GM19467 (cell line): ENCODE measurements around the gene SHISAL2A.

Experiments
- ATAC-seq: cut with Tn5 transposase; IDR thresholded peaks from one replicate; pipeline ENCODE4 v1.9.1; 2021; ENCODE audit warnings: mild to moderate bottlenecking, moderate library complexity; ENCODE audit not compliant: unreplicated experiment

The SHISAL2A gene

GRCh38 chr1:52632732-52633290 is at the start of gene SHISAL2A:
Gene SHISAL2A (plus strand): TSS chr1:52633168. CDS start chr1:52633494, 326 bp downstream.
- ATAC-seq, result no peak

- no peak for ATAC-seq
These were observed 47.5 kb upstream of the SHISAL2A start for GRCh38 chr1:52585474-52585873.

- ATAC-seq, result no peak
These were observed 44.9 kb upstream of the SHISAL2A start for GRCh38 chr1:52588027-52588426.

GRCh38 chr1:52588535-52588934 is 44.4 kb upstream of the SHISAL2A start:
- no peak for ATAC-seq

- no peak for ATAC-seq
These were observed 42.7 kb upstream of the SHISAL2A start for GRCh38 chr1:52590266-52590665.

GRCh38 chr1:52592637-52593323 is 40.2 kb upstream of the SHISAL2A start:
- ATAC-seq, result no peak

- no peak for ATAC-seq
These were observed 39.5 kb upstream of the SHISAL2A start for GRCh38 chr1:52593495-52593894.

- ATAC-seq, result no peak
These were observed 37.9 kb upstream of the SHISAL2A start for GRCh38 chr1:52595061-52595460.

GRCh38 chr1:52597912-52598311 is 35.1 kb upstream of the SHISAL2A start:
- no peak for ATAC-seq

- no peak for ATAC-seq
These were observed 34.2 kb upstream of the SHISAL2A start for GRCh38 chr1:52598729-52599128.

GRCh38 chr1:52599236-52599635 is 33.7 kb upstream of the SHISAL2A start:
- no peak for ATAC-seq

- ATAC-seq, result no peak
These were observed 32.3 kb upstream of the SHISAL2A start for GRCh38 chr1:52600533-52601179.

GRCh38 chr1:52601519-52601918 is 31.4 kb upstream of the SHISAL2A start:
- no peak for ATAC-seq

GRCh38 chr1:52601991-52602855 is 30.7 kb upstream of the SHISAL2A start, which contains the start of gene GPX7:
Gene GPX7 (plus strand): TSS chr1:52602371. CDS start chr1:52602410, 39 bp downstream.
- ATAC-seq, result no peak

- no peak for ATAC-seq
These were observed 29.9 kb upstream of the SHISAL2A start for GRCh38 chr1:52602856-52603600.

GRCh38 chr1:52603630-52604029 is 29.3 kb upstream of the SHISAL2A start:
- no peak for ATAC-seq

GRCh38 chr1:52604063-52604770 is 28.8 kb upstream of the SHISAL2A start:
- ATAC-seq, result no peak

- ATAC-seq, result no peak
These were observed 19.2 kb upstream of the SHISAL2A start for GRCh38 chr1:52613636-52614373.

- no peak for ATAC-seq
These were observed 18.3 kb upstream of the SHISAL2A start for GRCh38 chr1:52614671-52615070.
